CD4-positive, CD25-positive, alpha-beta regulatory T cell (primary cell): ENCODE measurements around the gene IL21R. TPM values are rescaled to one million over a fixed set of nuclear protein-coding genes. Genes with fewer than 3 reads are reported as not detected.

Experiments
- ATAC-seq, 2 donors: fragments of 150-1000 bp; cut with Tn5 transposase; one replicate each; pipeline ENCODE4 v1.10.0; 2021; ENCODE audit warnings: low read depth in 2 of 2, moderate number of reproducible peaks in 2 of 2, moderate library complexity in 1 of 2
- DNase-seq, 3 donors: peaks; one replicate each; pipeline versions ENCODE4 v3.0.0 to v3.0.0-alpha.2; 2012 to 2022; ENCODE audit warnings: mixed read lengths in 1 of 3
- H3K27ac ChIP-seq: one replicate; pipeline ENCODE4 v1.7.0; 2013; ENCODE audit warnings: mild to moderate bottlenecking, low read length; ENCODE audit not compliant: insufficient read depth, poor library complexity, severe bottlenecking
- H3K27me3 ChIP-seq: one replicate; pipeline ENCODE4 v1.7.0; 2013; ENCODE audit warnings: low read length; ENCODE audit not compliant: control insufficient read depth, insufficient read depth
- H3K36me3 ChIP-seq: one replicate; pipeline ENCODE4 v1.7.0; 2013; ENCODE audit warnings: mild to moderate bottlenecking, low read length, moderate library complexity; ENCODE audit not compliant: control insufficient read depth, insufficient read depth
- H3K4me1 ChIP-seq: 2 replicates; pipeline ENCODE4 v1.7.0; 2013; ENCODE audit warnings: mild to moderate bottlenecking, low read length; ENCODE audit not compliant: insufficient read depth, control insufficient read depth, poor library complexity, severe bottlenecking
- H3K4me3 ChIP-seq: one replicate; pipeline ENCODE4 v1.7.0; 2013; ENCODE audit warnings: low read depth, mild to moderate bottlenecking, low read length, moderate library complexity
- H3K9me3 ChIP-seq, 2 experiments: 1 replicate in 1 of 2; 2 replicates in 1 of 2; pipeline ENCODE4 v1.7.0; 2013; ENCODE audit warnings: low read length in 2 of 2, mild to moderate bottlenecking in 1 of 2, moderate library complexity in 1 of 2; ENCODE audit not compliant: control insufficient read depth in 2 of 2
- H3K27ac Mint-ChIP-seq, 3 donors: one replicate each; pipeline ENCODE4 v1.8.0; 2020 to 2022; ENCODE audit warnings: mild to moderate bottlenecking in 3 of 3, mixed read lengths in 3 of 3, moderate library complexity in 2 of 3
- H3K27me3 Mint-ChIP-seq: one replicate; pipeline ENCODE4 v1.8.0; 2022; ENCODE audit warnings: mild to moderate bottlenecking, mixed read lengths
- H3K36me3 Mint-ChIP-seq: one replicate; pipeline ENCODE4 v1.8.0; 2020; ENCODE audit warnings: mixed read lengths
- H3K4me1 Mint-ChIP-seq, 4 donors: one replicate each; pipeline ENCODE4 v1.8.0; 2020 to 2022; ENCODE audit warnings: mixed read lengths in 4 of 4, mild to moderate bottlenecking in 1 of 4
- H3K4me3 Mint-ChIP-seq, 4 donors: one replicate each; pipeline ENCODE4 v1.8.0; 2020 to 2022; ENCODE audit warnings: mild to moderate bottlenecking in 4 of 4, mixed read lengths in 4 of 4, moderate library complexity in 3 of 4
- H3K9me3 Mint-ChIP-seq, 7 donors: one replicate each; pipeline ENCODE4 v1.8.0; 2020 to 2022; ENCODE audit warnings: mixed read lengths in 7 of 7, mild to moderate bottlenecking in 3 of 7, moderate library complexity in 2 of 7
- polyA plus RNA-seq, 4 donors: library from polyadenylated mRNA; unstranded; fragments of 300-500 nt; fragmentation: Illumina TruSeq; gene quantifications; one replicate each; pipeline ENCODE4 v1.2.3, GENCODE V29; 2021
- total RNA-seq: library from RNA; stranded (reverse); gene quantifications from one replicate; pipeline ENCODE4 v1.2.3, GENCODE V29; 2022

IL21R gene
- total and polyA plus RNA-seq, 5 donors from 2014 or later: 34.3 to 63.1 (median 38.6) TPM

- Histone ChIP-seq H3K4me3 (peak overlapping the region; percentile 51), H3K36me3 (no peaks in the 10 kb centered on the region), H3K27ac (peak overlapping the region; percentile 44), H3K9me3 (no peaks in the 10 kb centered on the region), H3K4me1 (peaks cover 42% of the 10 kb centered on the region), H3K27me3 (no peaks in the 10 kb centered on the region)
- Mint-ChIP-seq H3K36me3 (no peaks in the 10 kb centered on the region), H3K4me3 (peak overlapping the region; percentile 45 to 85 (median 70)), H3K9me3 (peaks cover 0 to 2% (median 0%) of the 10 kb centered on the region in 7 donors), H3K4me1 (peaks cover 15 to 44% (median 29%) of the 10 kb centered on the region in 4 donors), H3K27me3 (no peaks in the 10 kb centered on the region), H3K27ac (peak overlapping the region; percentile 87 to 93 (median 89))
- DNase-seq: peak in 2 of 3 donors; percentile 36 to 83
- ATAC-seq: peak; percentile 75 to 80
Observed at GRCh38 chr16:27377666-27378485, 24.1 kb upstream of the IL21R start.

GRCh38 chr16:27378871-27379481 lies 23.0 kb upstream of the IL21R start:
- ATAC-seq (peak; percentile 20 to 46), DNase-seq (peak in 1 of 3 donors; percentile 65)
- no peaks in the 10 kb centered on the region for H3K36me3 Mint-ChIP-seq
- no peak overlapping the region for H3K4me3 ChIP-seq
- peaks cover 15 to 44% (median 30%) of the 10 kb centered on the region in 4 donors for H3K4me1 Mint-ChIP-seq
- peaks cover 0 to 2% (median under 1%) of the 10 kb centered on the region in 7 donors for H3K9me3 Mint-ChIP-seq
- peak overlapping the region; percentile 18 for H3K27ac ChIP-seq
- no peaks in the 10 kb centered on the region for H3K27me3 ChIP-seq
- peak overlapping the region; percentile 86 to 87 (median 87) for H3K27ac Mint-ChIP-seq
- no peaks in the 10 kb centered on the region for H3K36me3 ChIP-seq
- peaks cover 35% of the 10 kb centered on the region for H3K4me1 ChIP-seq
- H3K4me3 Mint-ChIP-seq: peak overlapping the region in 3 of 4 donors; percentile 16 to 76 (median 42)
- peaks cover 0 to 1% of the 10 kb centered on the region in 2 experiments for H3K9me3 ChIP-seq
- H3K27me3 Mint-ChIP-seq: no peaks in the 10 kb centered on the region

GRCh38 chr16:27379919-27380318 lies 22.1 kb upstream of the IL21R start:
- H3K36me3 Mint-ChIP-seq: peaks cover 4% of the 10 kb centered on the region
- Histone ChIP-seq H3K27ac (no peak overlapping the region), H3K36me3 (no peaks in the 10 kb centered on the region), H3K4me1 (peaks cover 26% of the 10 kb centered on the region), H3K27me3 (no peaks in the 10 kb centered on the region), H3K4me3 (no peak overlapping the region), H3K9me3 (peaks cover 0 to 2% of the 10 kb centered on the region in 2 experiments)
- DNase-seq: no peak
- ATAC-seq: no peak
- peak overlapping the region in 1 of 3 donors; percentile 87 for H3K27ac Mint-ChIP-seq
- H3K27me3 Mint-ChIP-seq: no peaks in the 10 kb centered on the region
- H3K4me3 Mint-ChIP-seq: peak overlapping the region in 1 of 4 donors; percentile 22
- H3K9me3 Mint-ChIP-seq: peaks cover 0 to 7% (median 1%) of the 10 kb centered on the region in 7 donors
- peaks cover 15 to 47% (median 34%) of the 10 kb centered on the region in 4 donors for H3K4me1 Mint-ChIP-seq

- ATAC-seq (no peak), DNase-seq (no peak)
- Histone ChIP-seq H3K9me3 (peaks cover 0 to 2% of the 10 kb centered on the region in 2 experiments), H3K27me3 (no peaks in the 10 kb centered on the region), H3K4me3 (no peak overlapping the region), H3K27ac (no peak overlapping the region), H3K4me1 (peaks cover 23% of the 10 kb centered on the region), H3K36me3 (no peaks in the 10 kb centered on the region)
- H3K9me3 Mint-ChIP-seq: peaks cover 0 to 7% (median 1%) of the 10 kb centered on the region in 7 donors
- H3K36me3 Mint-ChIP-seq: peaks cover 4% of the 10 kb centered on the region
- H3K4me1 Mint-ChIP-seq: peaks cover 15 to 44% (median 34%) of the 10 kb centered on the region in 4 donors
- H3K27ac Mint-ChIP-seq: peak overlapping the region in 2 of 3 donors; percentile 16 to 63
- no peak overlapping the region for H3K4me3 Mint-ChIP-seq
- no peaks in the 10 kb centered on the region for H3K27me3 Mint-ChIP-seq
Observed at GRCh38 chr16:27381236-27381635, 20.7 kb upstream of the IL21R start.

- Mint-ChIP-seq H3K36me3 (peaks cover 4% of the 10 kb centered on the region), H3K27me3 (no peaks in the 10 kb centered on the region), H3K9me3 (peaks cover 0 to 7% (median 1%) of the 10 kb centered on the region in 7 donors), H3K4me3 (no peak overlapping the region), H3K4me1 (peaks cover 15 to 41% (median 30%) of the 10 kb centered on the region in 4 donors), H3K27ac (peak overlapping the region in 2 of 3 donors; percentile 62 to 72)
- H3K4me1 ChIP-seq: peaks cover 20% of the 10 kb centered on the region
- no peak for DNase-seq
- H3K27ac ChIP-seq: no peak overlapping the region
- ATAC-seq: no peak
- no peaks in the 10 kb centered on the region for H3K27me3 ChIP-seq
- peaks cover 0 to 2% of the 10 kb centered on the region in 2 experiments for H3K9me3 ChIP-seq
- H3K4me3 ChIP-seq: no peak overlapping the region
- H3K36me3 ChIP-seq: no peaks in the 10 kb centered on the region
Observed at GRCh38 chr16:27381974-27382855, 19.8 kb upstream of the IL21R start.

GRCh38 chr16:27383556-27384243 lies 18.3 kb upstream of the IL21R start:
- H3K9me3 ChIP-seq: peaks cover 0 to 2% of the 10 kb centered on the region in 2 experiments
- peaks cover 7% of the 10 kb centered on the region for H3K4me1 ChIP-seq
- H3K27ac ChIP-seq: no peak overlapping the region
- H3K9me3 Mint-ChIP-seq: peaks cover 0 to 7% (median 1%) of the 10 kb centered on the region in 7 donors
- DNase-seq (no peak), ATAC-seq (no peak)
- H3K27ac Mint-ChIP-seq: no peak overlapping the region
- H3K4me3 ChIP-seq: no peak overlapping the region
- H3K27me3 Mint-ChIP-seq: no peaks in the 10 kb centered on the region
- no peaks in the 10 kb centered on the region for H3K27me3 ChIP-seq
- H3K4me1 Mint-ChIP-seq: peaks cover 8 to 32% (median 21%) of the 10 kb centered on the region in 4 donors
- H3K36me3 ChIP-seq: no peaks in the 10 kb centered on the region
- H3K36me3 Mint-ChIP-seq: peaks cover 4% of the 10 kb centered on the region
- H3K4me3 Mint-ChIP-seq: no peak overlapping the region
